ENCODE measurements around the gene CFAP161. TPM values are rescaled to one million over a fixed set of nuclear protein-coding genes. Genes with fewer than 3 reads are reported as not detected.

The CFAP161 gene
- total and polyA plus RNA-seq, 9 of the 15 experiments (the other 6 are each of a cell fraction or from before 2014, with no cell fraction given), result 25.8 to 83.3 (median 75.6) TPM

GRCh38 chr15:81163961-81164800, 30.1 kb downstream of the CFAP161 start (continued):
- TF ChIP-seq OTX1 (CRISPR knock-in tag; IDR thresholded peaks at IDR 0.05) (no peak), HDAC6 (IDR thresholded peaks at IDR 0.05; ENCODE audit: low read depth, low read length) (no peak), POU5F1 (IDR thresholded peaks at IDR 0.05; ENCODE audit: borderline replicate concordance, low read depth, low read length, partially characterized antibody) (no peak), PRMT5 (CRISPR knock-in tag; IDR thresholded peaks at IDR 0.05) (no peak), HDAC3 (IDR thresholded peaks at IDR 0.05; ENCODE audit: borderline replicate concordance, partially characterized antibody) (no peak), RFX7 (CRISPR knock-in tag; IDR thresholded peaks at IDR 0.05) (no peak), ZNF12 (CRISPR knock-in tag; IDR thresholded peaks at IDR 0.05) (0 out of 2 replicates have a peak, but pooled peaks have one; percentile 24), ZHX1 (conservative IDR thresholded peaks at IDR 0.05; ENCODE audit: low read length) (no peak), E2F8 (IDR thresholded peaks at IDR 0.05; ENCODE audit: low read depth, partially characterized antibody) (no peak), BMI1 (IDR thresholded peaks at IDR 0.05; ENCODE audit: low read length) (no peak), CTBP1 (IDR thresholded peaks at IDR 0.05; ENCODE audit: borderline replicate concordance) (peak; percentile 83), SIRT6 (IDR thresholded peaks at IDR 0.05; ENCODE audit: low read depth, low read length) (no peak), ZNF324 (CRISPR knock-in tag; IDR thresholded peaks at IDR 0.05) (no peak), CTCF (IDR thresholded peaks at IDR 0.05 in 2 of 3, conservative IDR thresholded peaks at IDR 0.05 in 1 of 3; ENCODE audit: insufficient read depth in 2 of 3, low read depth in 1 of 3, low read length in 3 of 3) (peak; percentile 47 to 62 (median 50)), MYNN (IDR thresholded peaks at IDR 0.05) (0 out of 2 replicates have a peak, but pooled peaks have one; percentile 18), MYNN (CRISPR knock-in tag; IDR thresholded peaks at IDR 0.05) (no peak), YBX1 (IDR thresholded peaks at IDR 0.05) (no peak), ESRRB (CRISPR knock-in tag; IDR thresholded peaks at IDR 0.05; ENCODE audit: borderline replicate concordance) (no peak), ZNF512 (tag; IDR thresholded peaks at IDR 0.05) (no peak), CBX3 (IDR thresholded peaks at IDR 0.05; ENCODE audit: borderline replicate concordance in 1 of 2, low read length in 2 of 2) (no peak)
